Measurements from ENCODE around the gene RRP8. TPM values are rescaled to one million over a fixed set of nuclear protein-coding genes. Genes with fewer than 3 reads are reported as not detected.

The RRP8 gene
- total and polyA plus RNA-seq, 2 of the 8 experiments (the other 6 are each of a cell fraction or from before 2014, with no cell fraction given), result 4.2 to 14.9 TPM

Other genes with a start within 250 kb of the RRP8 start
- 1.9 and 3.1 TPM in 2 replicates for gene SMPD1, start 213.1 kb downstream of the RRP8 start, total RNA-seq (2021; fragmentation: NEBNext Ultra II Directional; extraction: Animal tissue kit (Norgen Biotek cat#: 25700))
- 2.4 and 4.5 TPM in 2 replicates for gene SMPD1, start 213.1 kb downstream of the RRP8 start, polyA plus RNA-seq (2011; rRNA removed)
- 23.6 and 23.9 TPM in 2 replicates for gene APBB1, start 184.5 kb downstream of the RRP8 start, total RNA-seq (2021; fragmentation: NEBNext Ultra II Directional; extraction: Animal tissue kit (Norgen Biotek cat#: 25700))
- 33.1 and 44.7 TPM in 2 replicates for gene APBB1, start 184.5 kb downstream of the RRP8 start, polyA plus RNA-seq (2011; rRNA removed)
- 0.44 and 0.80 TPM in 2 replicates for gene HPX, start 162.6 kb downstream of the RRP8 start, total RNA-seq (2021; fragmentation: NEBNext Ultra II Directional; extraction: Animal tissue kit (Norgen Biotek cat#: 25700))
- gene HPX, start 162.6 kb downstream of the RRP8 start, polyA plus RNA-seq (2011; rRNA removed), result 0.96 and 0.97 TPM in 2 replicates
- 14.3 and 15.7 TPM in 2 replicates for gene TRIM3, start 129.7 kb downstream of the RRP8 start, total RNA-seq (2021; fragmentation: NEBNext Ultra II Directional; extraction: Animal tissue kit (Norgen Biotek cat#: 25700))
- gene TRIM3, start 129.7 kb downstream of the RRP8 start, polyA plus RNA-seq (2011; rRNA removed), result 10.7 and 16.2 TPM in 2 replicates
- 48.7 and 51.1 TPM in 2 replicates for gene ARFIP2, start 122.3 kb downstream of the RRP8 start, total RNA-seq (2021; fragmentation: NEBNext Ultra II Directional; extraction: Animal tissue kit (Norgen Biotek cat#: 25700))
- gene ARFIP2, start 122.3 kb downstream of the RRP8 start, polyA plus RNA-seq (2011; rRNA removed), result 48.3 and 50.3 TPM in 2 replicates
- 38.2 and 45.6 TPM in 2 replicates for gene TIMM10B, start 122.1 kb downstream of the RRP8 start, total RNA-seq (2021; fragmentation: NEBNext Ultra II Directional; extraction: Animal tissue kit (Norgen Biotek cat#: 25700))
- 47.8 and 56.0 TPM in 2 replicates for gene TIMM10B, start 122.1 kb downstream of the RRP8 start, polyA plus RNA-seq (2011; rRNA removed)
- gene DNHD1, start 106.3 kb downstream of the RRP8 start, total RNA-seq (2021; fragmentation: NEBNext Ultra II Directional; extraction: Animal tissue kit (Norgen Biotek cat#: 25700)), result 4.2 and 5.0 TPM in 2 replicates
- 6.8 and 7.6 TPM in 2 replicates for gene DNHD1, start 106.3 kb downstream of the RRP8 start, polyA plus RNA-seq (2011; rRNA removed)
- gene ILK, start 158 bp upstream of the RRP8 start, total RNA-seq (2021; fragmentation: NEBNext Ultra II Directional; extraction: Animal tissue kit (Norgen Biotek cat#: 25700)), result 91.4 and 103 TPM in 2 replicates
- 117 and 132 TPM in 2 replicates for gene ILK, start 158 bp upstream of the RRP8 start, polyA plus RNA-seq (2011; rRNA removed)
- 128 and 153 TPM in 2 replicates for gene TAF10, start 8.6 kb upstream of the RRP8 start, total RNA-seq (2021; fragmentation: NEBNext Ultra II Directional; extraction: Animal tissue kit (Norgen Biotek cat#: 25700))
- 213 and 242 TPM in 2 replicates for gene TAF10, start 8.6 kb upstream of the RRP8 start, polyA plus RNA-seq (2011; rRNA removed)
- gene TPP1, start 15.8 kb upstream of the RRP8 start, total RNA-seq (2021; fragmentation: NEBNext Ultra II Directional; extraction: Animal tissue kit (Norgen Biotek cat#: 25700)), result 34.9 and 36.1 TPM in 2 replicates
- gene TPP1, start 15.8 kb upstream of the RRP8 start, polyA plus RNA-seq (2011; rRNA removed), result 58.4 and 77.5 TPM in 2 replicates
- 10.5 and 11.3 TPM in 2 replicates for gene DCHS1, start 52.2 kb upstream of the RRP8 start, total RNA-seq (2021; fragmentation: NEBNext Ultra II Directional; extraction: Animal tissue kit (Norgen Biotek cat#: 25700))
- gene DCHS1, start 52.2 kb upstream of the RRP8 start, polyA plus RNA-seq (2011; rRNA removed), result 8.2 and 8.9 TPM in 2 replicates
- gene MRPL17, start 79.7 kb upstream of the RRP8 start, total RNA-seq (2021; fragmentation: NEBNext Ultra II Directional; extraction: Animal tissue kit (Norgen Biotek cat#: 25700)), result 70.5 and 71.7 TPM in 2 replicates
- gene MRPL17, start 79.7 kb upstream of the RRP8 start, polyA plus RNA-seq (2011; rRNA removed), result 44.5 and 55.7 TPM in 2 replicates
- gene OR2AG2, start 168.4 kb upstream of the RRP8 start, total RNA-seq (2021; fragmentation: NEBNext Ultra II Directional; extraction: Animal tissue kit (Norgen Biotek cat#: 25700)), result 0.17 and 0.22 TPM in 2 replicates
- 0.49 and 0.74 TPM in 2 replicates for gene OR2AG2, start 168.4 kb upstream of the RRP8 start, polyA plus RNA-seq (2011; rRNA removed)
- gene OR2AG1, start 179.4 kb upstream of the RRP8 start, total RNA-seq (2021; fragmentation: NEBNext Ultra II Directional; extraction: Animal tissue kit (Norgen Biotek cat#: 25700)), result not detected in 2 replicates
- not detected in 2 replicates for gene OR2AG1, start 179.4 kb upstream of the RRP8 start, polyA plus RNA-seq (2011; rRNA removed)
- 0.10 and 0.20 TPM in 2 replicates for gene OR6A2, start 196.1 kb upstream of the RRP8 start, total RNA-seq (2021; fragmentation: NEBNext Ultra II Directional; extraction: Animal tissue kit (Norgen Biotek cat#: 25700))
- gene OR6A2, start 196.1 kb upstream of the RRP8 start, polyA plus RNA-seq (2011; rRNA removed), result 0.14 TPM in 2 replicates
- gene OR10A5, start 242.1 kb upstream of the RRP8 start, total RNA-seq (2021; fragmentation: NEBNext Ultra II Directional; extraction: Animal tissue kit (Norgen Biotek cat#: 25700)), result not detected in 2 replicates
- gene OR10A5, start 242.1 kb upstream of the RRP8 start, polyA plus RNA-seq (2011; rRNA removed), result not detected in 2 replicates